ENCODE data around the gene KIAA1755.

KIAA1755 gene

DNA sequence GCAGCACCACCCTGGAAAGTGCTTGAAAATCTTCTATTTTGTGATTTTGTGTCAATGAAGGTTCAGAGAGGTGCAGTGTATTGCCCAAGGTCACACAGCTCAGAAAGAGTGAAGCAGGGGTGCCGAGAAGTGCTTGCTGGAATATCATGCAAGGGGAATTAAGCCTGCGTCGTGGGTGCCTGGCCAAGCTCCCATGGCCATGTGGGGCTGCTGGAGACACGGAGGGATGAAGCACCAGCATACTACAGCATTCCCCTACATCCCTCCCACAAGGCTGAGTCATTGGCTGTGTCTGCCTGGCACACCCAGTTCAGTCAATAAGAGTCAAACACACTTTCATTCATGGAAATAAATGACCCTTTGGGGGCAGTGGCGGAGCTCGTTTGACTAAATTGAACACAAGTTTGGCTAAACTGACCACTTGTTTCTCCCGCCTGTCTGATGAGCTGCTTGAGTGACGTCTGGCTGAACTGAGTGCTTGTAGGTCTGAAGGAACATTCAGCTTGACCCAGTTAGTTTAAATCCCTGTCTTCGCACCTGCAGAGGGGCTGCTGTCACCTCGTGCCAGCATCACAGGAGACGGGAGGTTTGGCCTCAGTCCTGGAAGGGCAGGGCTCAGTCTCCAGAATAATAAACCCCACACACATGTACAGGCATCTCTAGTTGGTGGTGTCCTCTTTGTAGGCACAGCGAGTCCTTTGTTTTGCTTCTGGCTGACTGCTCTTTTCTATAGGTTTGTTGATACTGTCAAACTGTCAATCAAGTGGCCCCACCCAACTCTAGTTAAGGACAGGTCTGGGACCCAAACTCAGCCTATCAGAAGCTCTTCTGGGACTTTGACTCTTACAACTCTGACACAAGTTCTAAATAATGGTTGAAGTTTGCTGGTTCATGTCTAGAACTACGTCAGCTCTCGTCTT, 87.0 kb downstream of the KIAA1755 start:
- Histone ChIP-seq H2AFZ (ENCODE audit: low read depth, low read length) (no peak overlapping the region), H3K79me1 (replicated peaks; ENCODE audit: low read length, poor library complexity, severe bottlenecking) (no peaks in the 10 kb centered on the region), H3K27me3 (ENCODE audit: control insufficient read depth in 1 of 2, insufficient read depth in 1 of 2, low read length in 2 of 2) (no peaks in the 10 kb centered on the region), H2AK5ac (ENCODE audit: low read length, severe bottlenecking) (peak overlapping the region; percentile 35), H4K8ac (ENCODE audit: low read length) (peak overlapping the region; percentile 42), H3K4me3 (ENCODE audit: insufficient read depth in 1 of 2, low read depth in 1 of 2, low read length in 2 of 2) (no peak overlapping the region), H3K4ac (ENCODE audit: low read depth in 1 of 2, low read length in 2 of 2) (no peak overlapping the region), H2BK12ac (ENCODE audit: low read length in 2 of 2) (peak overlapping the region; percentile 55 to 57), H3K14ac (ENCODE audit: low read length in 2 of 2) (no peak overlapping the region), H3K9ac (ENCODE audit: low read length) (peak overlapping the region; percentile 54), H3K4me1 (ENCODE audit: control insufficient read depth, insufficient read depth, low read depth, low read length) (peaks cover 6% of the 10 kb centered on the region), H4K91ac (ENCODE audit: low read length) (peak overlapping the region; percentile 62), H3K9me3 (ENCODE audit: control insufficient read depth, low read length) (no peaks in the 10 kb centered on the region), H3K18ac (ENCODE audit: low read depth in 1 of 2, low read length in 2 of 2) (peak overlapping the region; percentile 11 to 64), H2BK120ac (ENCODE audit: low read depth, low read length) (no peak overlapping the region), H3K4me2 (ENCODE audit: low read length, poor library complexity, severe bottlenecking) (no peak overlapping the region), H2BK15ac (ENCODE audit: low read depth, poor library complexity, severe bottlenecking) (peak overlapping the region; percentile 54), H3K27ac (ENCODE audit: low read length, poor library complexity, severe bottlenecking) (no peak overlapping the region), H3K23ac (ENCODE audit: low read length in 2 of 2) (no peak overlapping the region), H2BK5ac (ENCODE audit: low read depth, low read length, poor library complexity, severe bottlenecking) (no peak overlapping the region), H3K36me3 (ENCODE audit: control insufficient read depth in 1 of 2, insufficient read depth in 2 of 2, low read depth in 1 of 2, low read length in 2 of 2) (no peaks in the 10 kb centered on the region)
- peak; percentile 96 for DNase-seq
- WGBS: 37% methylated on average over 12 of the region's 14 CpGs

DNA sequence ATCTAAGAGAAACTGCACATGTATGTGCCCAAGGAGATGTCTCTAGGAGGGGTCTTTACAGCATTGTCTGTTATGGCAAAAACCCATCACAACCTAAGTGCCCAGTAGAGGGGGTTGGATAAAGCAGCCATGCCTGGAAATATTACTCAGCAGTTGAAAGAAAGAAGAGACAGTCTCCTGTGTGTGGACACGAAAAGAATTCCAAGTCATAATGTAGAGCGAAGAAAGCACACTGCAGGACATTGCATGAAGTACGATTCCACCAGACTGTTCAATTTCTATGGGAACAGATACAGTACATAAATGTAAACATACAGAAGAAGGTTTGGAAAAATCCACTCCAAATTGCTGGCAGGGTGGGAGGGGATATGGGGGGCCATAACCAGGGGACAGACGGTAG, 88.1 kb downstream of the KIAA1755 start:
- Histone ChIP-seq H3K9ac (ENCODE audit: low read length) (peak overlapping the region; percentile 54), H2BK12ac (ENCODE audit: low read length in 2 of 2) (no peak overlapping the region), H2BK120ac (ENCODE audit: low read depth, low read length) (peak overlapping the region; percentile 27), H2AFZ (ENCODE audit: low read depth, low read length) (no peak overlapping the region), H2BK5ac (ENCODE audit: low read depth, low read length, poor library complexity, severe bottlenecking) (no peak overlapping the region), H3K27me3 (ENCODE audit: control insufficient read depth in 1 of 2, insufficient read depth in 1 of 2, low read length in 2 of 2) (no peaks in the 10 kb centered on the region), H3K23ac (ENCODE audit: low read length in 2 of 2) (no peak overlapping the region), H2BK15ac (ENCODE audit: low read depth, poor library complexity, severe bottlenecking) (no peak overlapping the region), H3K27ac (ENCODE audit: low read length, poor library complexity, severe bottlenecking) (no peak overlapping the region), H3K18ac (ENCODE audit: low read depth in 1 of 2, low read length in 2 of 2) (no peak overlapping the region), H3K4me1 (ENCODE audit: control insufficient read depth, insufficient read depth, low read depth, low read length) (peaks cover 15% of the 10 kb centered on the region), H3K4me3 (ENCODE audit: insufficient read depth in 1 of 2, low read depth in 1 of 2, low read length in 2 of 2) (no peak overlapping the region), H3K9me3 (ENCODE audit: control insufficient read depth, low read length) (no peaks in the 10 kb centered on the region), H3K4ac (ENCODE audit: low read depth in 1 of 2, low read length in 2 of 2) (no peak overlapping the region), H3K4me2 (ENCODE audit: low read length, poor library complexity, severe bottlenecking) (no peak overlapping the region), H3K14ac (ENCODE audit: low read length in 2 of 2) (no peak overlapping the region), H4K8ac (ENCODE audit: low read length) (no peak overlapping the region), H2AK5ac (ENCODE audit: low read length, severe bottlenecking) (no peak overlapping the region), H3K79me1 (replicated peaks; ENCODE audit: low read length, poor library complexity, severe bottlenecking) (no peaks in the 10 kb centered on the region), H3K36me3 (ENCODE audit: control insufficient read depth in 1 of 2, insufficient read depth in 2 of 2, low read depth in 1 of 2, low read length in 2 of 2) (no peaks in the 10 kb centered on the region), H4K91ac (ENCODE audit: low read length) (no peak overlapping the region)
- WGBS: 38% methylated on average over 2 of the region's 4 CpGs
- DNase-seq: peak; percentile 86

DNA sequence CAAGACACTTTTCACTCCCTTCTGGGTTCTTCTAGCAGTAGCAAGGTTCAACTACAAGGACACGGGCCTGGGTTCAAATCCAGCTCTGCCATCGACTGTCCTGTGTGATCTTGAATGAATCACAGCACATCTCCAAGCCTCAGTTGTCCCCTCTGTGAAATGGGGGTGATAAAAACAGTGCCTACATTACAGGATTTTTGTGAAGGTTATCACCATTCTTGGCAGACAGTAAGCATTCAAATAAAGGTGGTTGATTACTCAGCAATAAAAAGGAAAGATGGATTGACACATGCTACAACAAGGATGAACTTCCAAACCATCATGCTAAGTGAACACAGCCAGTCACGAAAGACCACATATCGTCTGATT, 88.9 kb downstream of the KIAA1755 start:
- Histone ChIP-seq H4K8ac (ENCODE audit: low read length) (no peak overlapping the region), H3K4ac (ENCODE audit: low read depth in 1 of 2, low read length in 2 of 2) (no peak overlapping the region), H2AFZ (ENCODE audit: low read depth, low read length) (no peak overlapping the region), H3K27ac (ENCODE audit: low read length, poor library complexity, severe bottlenecking) (no peak overlapping the region), H3K9me3 (ENCODE audit: control insufficient read depth, low read length) (no peaks in the 10 kb centered on the region), H3K23ac (ENCODE audit: low read length in 2 of 2) (no peak overlapping the region), H3K36me3 (ENCODE audit: control insufficient read depth in 1 of 2, insufficient read depth in 2 of 2, low read depth in 1 of 2, low read length in 2 of 2) (no peaks in the 10 kb centered on the region), H2BK12ac (ENCODE audit: low read length in 2 of 2) (no peak overlapping the region), H3K14ac (ENCODE audit: low read length in 2 of 2) (no peak overlapping the region), H2BK15ac (ENCODE audit: low read depth, poor library complexity, severe bottlenecking) (no peak overlapping the region), H2BK120ac (ENCODE audit: low read depth, low read length) (no peak overlapping the region), H2BK5ac (ENCODE audit: low read depth, low read length, poor library complexity, severe bottlenecking) (no peak overlapping the region), H4K91ac (ENCODE audit: low read length) (no peak overlapping the region), H3K27me3 (ENCODE audit: control insufficient read depth in 1 of 2, insufficient read depth in 1 of 2, low read length in 2 of 2) (no peaks in the 10 kb centered on the region), H3K4me1 (ENCODE audit: control insufficient read depth, insufficient read depth, low read depth, low read length) (peaks cover 19% of the 10 kb centered on the region), H2AK5ac (ENCODE audit: low read length, severe bottlenecking) (no peak overlapping the region), H3K9ac (ENCODE audit: low read length) (peak overlapping the region; percentile 64), H3K4me2 (ENCODE audit: low read length, poor library complexity, severe bottlenecking) (no peak overlapping the region), H3K18ac (ENCODE audit: low read depth in 1 of 2, low read length in 2 of 2) (peak overlapping the region in 1 of 2 experiments; percentile 21), H3K4me3 (ENCODE audit: insufficient read depth in 1 of 2, low read depth in 1 of 2, low read length in 2 of 2) (no peak overlapping the region), H3K79me1 (replicated peaks; ENCODE audit: low read length, poor library complexity, severe bottlenecking) (no peaks in the 10 kb centered on the region)
- WGBS: no CpG with 5 or more reads among the region's 4 CpGs
- DNase-seq: no peak

DNA sequence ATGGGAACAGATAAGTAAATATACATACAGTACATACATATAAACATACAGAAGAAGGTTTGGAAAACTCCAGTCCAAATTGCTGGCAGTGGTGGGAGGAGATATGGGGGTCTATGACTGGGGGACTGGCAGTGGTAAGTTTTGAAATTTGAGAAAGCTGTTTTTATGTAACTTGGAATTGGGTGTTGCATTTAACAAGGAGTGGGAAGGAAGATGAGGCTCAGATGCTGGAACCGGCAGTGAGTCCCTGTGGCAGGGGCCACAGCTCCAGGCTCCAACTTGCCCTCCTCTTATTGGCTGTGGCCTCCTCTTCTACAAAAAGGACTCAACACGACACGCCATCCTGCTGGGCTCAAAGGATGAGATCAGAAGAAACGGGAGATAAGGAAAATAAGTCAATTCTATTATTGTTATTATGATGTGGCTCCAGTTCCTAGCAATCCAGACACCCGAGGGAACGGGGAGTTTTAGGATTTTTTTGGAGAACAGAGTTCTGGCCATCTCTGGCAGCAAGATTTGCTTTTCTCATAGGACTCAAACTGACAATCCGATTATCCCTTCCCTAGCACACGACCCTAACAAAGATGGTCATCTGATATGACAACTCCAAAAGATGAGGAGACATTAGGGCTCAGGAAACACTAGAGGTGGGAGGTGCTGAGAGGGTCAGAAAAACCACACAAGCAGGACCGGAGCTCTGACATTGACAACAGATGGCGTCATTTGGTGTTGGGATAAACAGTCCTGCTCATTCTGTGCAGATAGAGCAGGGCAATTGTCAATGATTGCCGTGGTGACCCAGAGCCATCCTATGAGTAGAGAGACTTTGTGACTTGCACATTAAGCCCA, 89.5 kb downstream of the KIAA1755 start:
- WGBS: 17% methylated on average over 7 of the region's 11 CpGs
- Histone ChIP-seq H3K4me1 (ENCODE audit: control insufficient read depth, insufficient read depth, low read depth, low read length) (peaks cover 22% of the 10 kb centered on the region), H2AK5ac (ENCODE audit: low read length, severe bottlenecking) (peak overlapping the region; percentile 10), H2BK120ac (ENCODE audit: low read depth, low read length) (no peak overlapping the region), H3K4me3 (ENCODE audit: insufficient read depth in 1 of 2, low read depth in 1 of 2, low read length in 2 of 2) (no peak overlapping the region), H3K23ac (ENCODE audit: low read length in 2 of 2) (no peak overlapping the region), H3K9me3 (ENCODE audit: control insufficient read depth, low read length) (no peaks in the 10 kb centered on the region), H3K14ac (ENCODE audit: low read length in 2 of 2) (no peak overlapping the region), H3K27ac (ENCODE audit: low read length, poor library complexity, severe bottlenecking) (no peak overlapping the region), H3K36me3 (ENCODE audit: control insufficient read depth in 1 of 2, insufficient read depth in 2 of 2, low read depth in 1 of 2, low read length in 2 of 2) (no peaks in the 10 kb centered on the region), H3K27me3 (ENCODE audit: control insufficient read depth in 1 of 2, insufficient read depth in 1 of 2, low read length in 2 of 2) (no peaks in the 10 kb centered on the region), H3K18ac (ENCODE audit: low read depth in 1 of 2, low read length in 2 of 2) (peak overlapping the region; percentile 52 to 85), H3K4me2 (ENCODE audit: low read length, poor library complexity, severe bottlenecking) (no peak overlapping the region), H2BK5ac (ENCODE audit: low read depth, low read length, poor library complexity, severe bottlenecking) (no peak overlapping the region), H3K79me1 (replicated peaks; ENCODE audit: low read length, poor library complexity, severe bottlenecking) (no peaks in the 10 kb centered on the region), H2AFZ (ENCODE audit: low read depth, low read length) (no peak overlapping the region), H3K4ac (ENCODE audit: low read depth in 1 of 2, low read length in 2 of 2) (peak overlapping the region in 1 of 2 experiments; percentile 32), H2BK12ac (ENCODE audit: low read length in 2 of 2) (peak overlapping the region; percentile 29 to 74), H2BK15ac (ENCODE audit: low read depth, poor library complexity, severe bottlenecking) (peak overlapping the region; percentile 12), H3K9ac (ENCODE audit: low read length) (peak overlapping the region; percentile 64), H4K8ac (ENCODE audit: low read length) (peak overlapping the region; percentile 39), H4K91ac (ENCODE audit: low read length) (no peak overlapping the region)
- peak; percentile 94 for DNase-seq
